ENCODE measurements around the gene ZNF738.

- no peak for TF ChIP-seq CTCF (IDR thresholded peaks at IDR 0.05)
- TF ChIP-seq POLR2A (IDR thresholded peaks at IDR 0.05): no peak
- no peak for TF ChIP-seq POLR2AphosphoS5 (IDR thresholded peaks at IDR 0.05)
These were observed 63.4 kb downstream of the ZNF738 start for GRCh38 chr19:21422244-21422643.

All from sigmoid colon (tissue), 4 donors.